Activated CD8-positive, alpha-beta memory T cell treated with anti-CD3 and anti-CD28 coated beads for 48 hours (primary cell): ENCODE measurements around the gene HUNK.

Experiments
- DNase-seq, 3 experiments: peaks; one replicate each; pipeline ENCODE4 v3.0.0-alpha.2; 2020; ENCODE audit warnings: low read depth in 2 of 3, low spot score in 2 of 3

HUNK gene

DNA sequence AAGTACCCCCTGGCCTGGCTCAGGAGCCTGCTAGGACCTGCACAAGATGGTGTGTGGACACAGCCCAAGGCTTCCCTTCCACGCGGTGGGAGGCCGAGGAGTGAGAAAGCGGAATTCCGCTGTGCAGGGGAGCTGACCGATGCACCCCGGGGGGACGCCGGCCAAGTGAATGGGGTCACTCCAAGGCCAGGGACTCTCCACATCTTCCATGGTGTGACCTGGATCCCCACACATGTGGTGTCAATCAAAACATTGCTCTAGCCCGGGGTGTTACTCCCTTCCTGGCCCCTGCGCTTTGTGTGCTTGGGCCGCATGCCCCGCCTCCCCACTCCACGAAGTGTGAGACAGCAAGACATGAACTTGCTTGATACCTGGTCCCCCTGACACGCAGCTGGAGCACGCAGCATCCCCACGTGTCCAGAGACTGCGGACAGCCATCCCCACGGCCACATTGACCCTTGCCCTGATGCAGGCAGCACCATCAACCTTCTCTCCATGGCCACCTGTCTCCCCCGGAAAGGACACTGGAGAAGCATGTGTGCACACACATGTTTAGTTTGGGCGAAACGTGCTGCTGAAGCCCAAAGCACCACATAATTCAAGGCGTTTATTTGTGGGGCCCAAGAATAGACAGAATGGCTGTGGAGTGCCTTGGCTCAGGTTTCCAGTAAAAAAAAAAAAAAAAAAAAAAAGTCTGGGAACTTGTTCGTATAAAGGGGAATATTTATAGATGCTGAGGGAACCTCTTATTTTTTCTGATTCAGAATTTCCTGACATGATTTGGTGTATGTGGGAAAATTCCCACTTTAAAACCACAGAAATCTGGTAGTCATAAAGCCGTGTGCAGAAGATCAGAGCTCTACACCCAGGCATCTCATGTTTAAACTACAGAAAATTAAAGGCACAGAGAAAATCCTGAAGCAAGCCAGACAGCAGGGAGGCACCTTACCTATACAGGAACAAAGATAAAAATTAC is 171.7 kb downstream of the HUNK start:
- no peak for DNase-seq

DNA sequence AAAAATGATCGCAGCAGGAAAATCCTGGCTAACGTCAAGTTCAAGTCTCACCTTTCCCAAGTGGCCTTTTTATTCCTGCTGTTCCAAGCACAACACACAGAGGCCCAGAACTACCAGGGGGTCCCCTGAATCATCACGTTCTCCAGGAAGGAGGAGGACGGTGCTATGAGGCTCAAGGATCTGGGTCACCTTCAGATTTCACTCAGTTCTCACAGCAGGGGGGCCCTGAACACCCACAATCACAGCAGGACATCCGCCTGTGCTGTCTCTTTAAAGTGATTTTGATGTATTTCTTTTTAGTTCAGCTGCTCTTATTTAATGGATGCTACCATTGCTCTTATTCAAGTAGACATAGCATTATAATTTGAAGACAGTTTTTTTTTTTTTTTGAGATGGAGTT is 173.4 kb downstream of the HUNK start:
- DNase-seq = no peak

DNA sequence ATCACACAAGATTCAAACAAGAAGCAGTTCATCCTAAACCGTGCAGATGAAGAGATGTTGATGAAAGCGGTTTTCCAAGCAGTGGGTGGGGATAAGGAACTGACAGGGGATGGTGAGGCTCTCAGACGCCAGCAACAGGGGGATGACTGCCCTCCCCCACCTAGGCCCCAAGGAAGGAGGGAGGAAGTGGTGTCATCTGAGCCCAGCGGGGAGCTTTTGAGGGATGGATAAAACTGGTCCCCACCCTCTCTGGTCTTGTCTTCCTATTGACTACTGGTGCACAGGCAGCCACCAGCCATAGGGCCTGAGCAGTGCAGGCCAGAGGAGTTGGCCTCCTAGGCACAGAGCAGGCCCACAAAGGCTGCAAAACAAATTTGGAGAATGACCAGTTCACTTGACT is 175.5 kb downstream of the HUNK start:
- no peak for DNase-seq
